NCI-H1105 treated with DMSO at 0.1 percent for 48 hours (cell line): ENCODE measurements around the gene ST6GALNAC3.
"Not testable (repeated sequence)": the region's sequence is repeated elsewhere in the genome, so short reads cannot be mapped to it uniquely, and the experiment has no call there.

ENCODE experiments used
- DNase-seq: peaks from one replicate; lab custom pipeline; 2025; lab: John Stamatoyannopoulos, UW

Gene ST6GALNAC3

GRCh38 chr1:76106719-76107235 is 32.2 kb downstream of the ST6GALNAC3 start:
- DNase-seq, result no peak

- no peak for DNase-seq
Observed at GRCh38 chr1:76109404-76109803, 34.9 kb downstream of the ST6GALNAC3 start.

- no peak for DNase-seq
Observed at GRCh38 chr1:76109901-76110560, 35.5 kb downstream of the ST6GALNAC3 start.

- no peak for DNase-seq
Observed at GRCh38 chr1:76110666-76111065, 36.1 kb downstream of the ST6GALNAC3 start.

GRCh38 chr1:76112321-76112720 is 37.8 kb downstream of the ST6GALNAC3 start:
- not testable (repeated sequence) for DNase-seq

- DNase-seq, result no peak
Observed at GRCh38 chr1:76113446-76113845, 38.9 kb downstream of the ST6GALNAC3 start.

GRCh38 chr1:76115171-76115570 is 40.6 kb downstream of the ST6GALNAC3 start:
- DNase-seq, result no peak

- DNase-seq, result no peak
Observed at GRCh38 chr1:76121850-76122249, 47.3 kb downstream of the ST6GALNAC3 start.

- no peak for DNase-seq
Observed at GRCh38 chr1:76122271-76122670, 47.7 kb downstream of the ST6GALNAC3 start.

- DNase-seq, result not testable (repeated sequence)
Observed at GRCh38 chr1:76123411-76124064, 49.0 kb downstream of the ST6GALNAC3 start.

GRCh38 chr1:76124196-76124595 is 49.6 kb downstream of the ST6GALNAC3 start:
- DNase-seq, result no peak

GRCh38 chr1:76125473-76126219 is 51.1 kb downstream of the ST6GALNAC3 start:
- DNase-seq, result no peak

- no peak for DNase-seq
Observed at GRCh38 chr1:76128096-76128495, 53.5 kb downstream of the ST6GALNAC3 start.

GRCh38 chr1:76129731-76130130 is 55.2 kb downstream of the ST6GALNAC3 start:
- no peak for DNase-seq

- no peak for DNase-seq
Observed at GRCh38 chr1:76130992-76131391, 56.4 kb downstream of the ST6GALNAC3 start.

GRCh38 chr1:76133977-76134376 is 59.4 kb downstream of the ST6GALNAC3 start:
- DNase-seq, result no peak

GRCh38 chr1:76135835-76136234 is 61.3 kb downstream of the ST6GALNAC3 start:
- no peak for DNase-seq

GRCh38 chr1:76136894-76137293 is 62.3 kb downstream of the ST6GALNAC3 start:
- DNase-seq, result no peak

- no peak for DNase-seq
Observed at GRCh38 chr1:76137746-76138145, 63.2 kb downstream of the ST6GALNAC3 start.

GRCh38 chr1:76138217-76138616 is 63.7 kb downstream of the ST6GALNAC3 start:
- no peak for DNase-seq

- no peak for DNase-seq
Observed at GRCh38 chr1:76140227-76140626, 65.7 kb downstream of the ST6GALNAC3 start.

GRCh38 chr1:76141929-76142328 is 67.4 kb downstream of the ST6GALNAC3 start:
- DNase-seq, result no peak
